ENCODE measurements around the gene USP20.

The USP20 gene

DNA sequence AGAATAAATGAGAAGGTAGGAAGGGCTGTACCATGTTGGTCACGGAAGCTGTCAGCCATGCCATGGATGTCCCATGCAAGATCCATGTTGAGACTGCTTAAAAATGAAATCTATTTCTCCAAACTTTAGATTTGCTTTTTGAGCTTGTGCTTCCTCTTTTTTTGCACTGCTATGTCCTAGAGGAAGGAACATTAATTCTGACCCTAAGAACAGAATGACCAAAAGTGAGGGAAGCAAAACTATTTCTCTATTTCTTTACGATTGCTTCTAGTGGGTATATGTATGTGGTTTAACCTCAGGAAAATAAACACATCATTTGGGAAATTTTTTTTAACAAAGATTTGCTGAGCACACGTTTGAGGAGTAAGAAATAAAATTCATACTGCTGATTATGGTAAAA, 84.6 kb downstream of the USP20 start:
- DNase-seq: no peak

DNA sequence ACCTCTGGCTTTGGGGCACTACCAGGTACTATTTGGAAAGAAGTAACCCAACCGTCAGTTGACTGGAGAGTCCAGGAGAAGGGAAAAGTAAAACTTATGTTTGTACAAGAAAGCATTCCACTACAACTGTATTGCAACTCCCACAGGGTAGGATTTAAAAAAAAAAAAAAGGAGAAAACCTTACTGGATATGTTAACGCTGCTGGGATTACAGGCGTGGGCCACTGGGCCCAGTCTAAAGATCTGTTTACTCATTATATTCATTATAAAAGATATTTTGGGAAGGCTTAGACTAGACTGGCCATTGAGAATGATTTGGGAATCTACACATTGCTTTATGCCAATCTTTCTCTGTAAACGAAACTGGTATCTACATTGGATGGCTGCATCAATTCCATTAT, 86.6 kb downstream of the USP20 start:
- no peak for DNase-seq

DNA sequence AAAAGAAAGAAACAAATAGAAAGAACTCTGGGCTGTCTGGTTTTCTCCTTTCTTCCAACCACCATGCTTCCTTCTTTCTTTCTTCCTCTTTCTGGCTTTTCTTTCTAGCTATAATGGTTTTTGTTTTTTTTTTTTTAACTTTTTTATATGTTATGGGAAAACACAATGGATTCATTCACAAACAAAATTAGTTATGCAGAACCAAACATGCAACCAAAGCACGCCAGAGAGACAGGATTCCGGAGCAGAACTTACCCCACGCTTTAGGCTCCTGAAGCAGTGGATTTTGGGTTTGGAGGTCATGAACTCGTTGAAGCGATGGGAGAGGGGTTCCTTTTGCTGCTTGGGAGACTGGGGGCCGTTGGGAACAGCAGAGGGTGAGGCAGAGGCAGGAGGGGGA, 88.3 kb downstream of the USP20 start:
- no peak for DNase-seq

DNA sequence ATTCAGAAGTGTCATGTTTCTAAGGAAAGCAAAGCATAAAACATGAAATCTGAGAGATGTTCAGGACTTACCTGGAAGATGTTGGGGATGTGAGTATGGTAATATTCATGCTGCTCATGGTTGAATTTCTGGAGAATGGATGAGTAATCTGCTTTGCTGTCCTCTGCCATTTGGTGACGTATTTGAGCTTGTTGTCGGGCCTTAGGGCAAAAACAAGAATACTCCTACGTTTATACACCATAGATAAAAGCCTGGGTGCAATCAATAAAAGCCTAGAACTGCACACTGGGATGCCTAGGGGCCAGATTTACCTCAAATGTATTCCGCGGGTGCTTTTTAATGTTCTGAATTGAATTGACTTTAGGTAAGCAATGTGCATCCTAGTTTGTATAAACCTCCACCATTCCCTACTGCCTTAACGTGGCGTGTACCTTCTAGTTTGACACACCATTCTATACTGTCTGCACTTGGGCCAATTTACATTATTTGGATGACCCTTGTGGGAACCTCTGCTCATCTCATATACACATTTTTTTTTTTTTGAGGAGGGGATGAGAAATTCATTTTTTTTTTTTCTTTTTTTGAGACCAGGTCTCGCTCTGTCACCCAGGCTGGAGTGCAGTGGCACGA, 94.4 kb downstream of the USP20 start:
- no peak for DNase-seq

DNA sequence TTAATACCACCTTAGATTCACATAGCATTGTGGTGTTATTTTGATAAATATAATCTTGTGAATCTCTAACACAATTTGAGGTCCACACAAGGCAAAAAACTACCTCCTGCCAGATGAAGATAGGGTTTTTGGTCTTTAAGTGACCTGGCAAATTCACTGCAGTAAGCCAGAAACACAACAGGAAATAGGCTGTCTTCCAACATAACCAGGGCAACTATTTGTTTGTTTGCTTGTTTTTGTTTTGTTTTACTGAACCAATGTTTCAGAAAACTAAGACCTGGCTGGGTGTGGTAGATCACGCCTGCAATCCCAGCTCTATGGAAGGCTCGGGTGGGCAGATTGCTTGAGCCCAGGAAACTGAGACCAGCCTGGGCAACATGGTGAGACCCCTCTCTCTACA, 95.5 kb downstream of the USP20 start:
- no peak for DNase-seq

Data from femur (tissue), 1 donor.